Heart left ventricle (tissue), 16 donors: ENCODE measurements around the gene NUDT16L1. TPM values are rescaled to one million over a fixed set of nuclear protein-coding genes. Genes with fewer than 3 reads are reported as not detected.

ENCODE experiments used
- ATAC-seq, 4 donors: fragments of 200-7000 bp; cut with Tn5 transposase; one replicate each; pipeline ENCODE4 v1.9.1; 2020 to 2022; ENCODE audit warnings: moderate library complexity in 4 of 4, mild to moderate bottlenecking in 3 of 4, moderate number of reproducible peaks in 1 of 4
- DNase-seq, 5 donors: peaks; one replicate each; pipeline ENCODE4 v3.0.0-alpha.2; 2020
- H3K27ac ChIP-seq, 12 donors: fragments of 200-600 bp; sonication (generic) in 4 of 12; one replicate each; pipeline versions ENCODE4 v1.5.0 to v1.8.0; 2016 to 2022; ENCODE audit warnings: mild to moderate bottlenecking in 2 of 12
- H3K27me3 ChIP-seq, 9 donors: fragments of 200-600 bp; sonication (generic) in 2 of 9; one replicate each; pipeline versions ENCODE4 v1.5.1 to v1.8.0; 2016 to 2022; ENCODE audit warnings: mild to moderate bottlenecking in 3 of 9
- H3K36me3 ChIP-seq, 9 donors: fragments of 200-600 bp; sonication (generic) in 2 of 9; one replicate each; pipeline versions ENCODE4 v1.5.0 to v1.8.0; 2018 to 2022; ENCODE audit warnings: mild to moderate bottlenecking in 2 of 9
- H3K4me1 ChIP-seq, 12 donors: fragments of 200-600 bp; sonication (generic) in 4 of 12; one replicate each; pipeline versions ENCODE4 v1.5.0 to v1.8.0; 2016 to 2022; ENCODE audit warnings: mild to moderate bottlenecking in 3 of 12
- H3K4me3 ChIP-seq, 12 donors: fragments of 200-600 bp; sonication (generic) in 4 of 12; one replicate each; pipeline versions ENCODE4 v1.5.0 to v1.8.0; 2017 to 2022; ENCODE audit warnings: mild to moderate bottlenecking in 9 of 12, moderate library complexity in 4 of 12
- H3K9me3 ChIP-seq, 12 donors: fragments of 200-600 bp; sonication (generic) in 4 of 12; one replicate each; pipeline versions ENCODE4 v1.5.0 to v1.8.0; 2016 to 2022; ENCODE audit warnings: mild to moderate bottlenecking in 1 of 12
- POLR2A ChIP-seq, 2 donors: fragments of 450-650 bp; IDR thresholded peaks; one replicate each; pipeline ENCODE4 v1.6.1; 2017; ENCODE audit warnings: antibody characterized with exemption in 2 of 2, mild to moderate bottlenecking in 2 of 2, moderate library complexity in 2 of 2
- WGBS, 4 donors: extraction: QIAGEN DNeasy Blood & Tissue Kit in 2 of 4; methylation state at CpG; one replicate each; pipeline versions ENCODE4 v1.1.5 to v1.1.7; 2013 to 2018; 5-methylcytosine and 5-hydroxymethylcytosine counted together
- intact Hi-C, 10 donors: fragments of 100-400 bp; cut with DNase I; formaldehyde crosslinking; loops; one replicate each; pipeline versions ENCODE4 v1.11.1 to v1.14.2; 2022
- polyA plus RNA-seq, 2 donors: library from polyadenylated mRNA; stranded (reverse); fragments of 200-250 nt; gene quantifications; one replicate each; pipeline ENCODE4 v1.2.3, GENCODE V29; 2013
- total RNA-seq, 9 donors: library from RNA; depleted of rRNA in 2 of 9; stranded (reverse); fragments of >200 nt in 2 of 9; fragmentation: NEBNext Ultra II Directional in 3 of 9; extraction: Animal tissue kit (Norgen Biotek cat#: 25700) in 3 of 9; gene quantifications; one replicate each; pipeline versions ENCODE4 v1.1.0 to v1.2.4, GENCODE V29; 2016 to 2023
- TF ChIP-seq, protein P1 (sequence below), 12 donors: fragments of 200-600 bp; sonication (generic) in 4 of 12; IDR thresholded peaks; one replicate each; pipeline versions ENCODE4 v1.5.0 to v1.8.0; 2018 to 2022; ENCODE audit warnings: antibody characterized with exemption in 12 of 12, mild to moderate bottlenecking in 5 of 12
- donor health status: ischemic (EF 13 %, LVEDD 7.1; RV severe dilation, severe dysfunction).
- donor health status: healthy with polysubstance abuse.
- donor health status: DM: no; HTN: yes; CAD: no.
- donor health status: DM: no; HTN: no; CAD: no.
- donor health status: ischemic (EF 25% LVEDD 6.9; RV normal size, moderate dysfunction).
- donor health status: ischemic (EF 25% LVEDD 5.7; RV mildly dilated, moderate dysfunction).
- donor health status: healthy.
- donor health status: DM: yes; HTN: yes; CAD: no.
- donor health status: ischemic (EF 35%, LVEDD 5.7; RV mildly dilated, moderate dysfunction).
- donor health status: nonischemic (EF 11% LVEDD 7.7; RV severe dilation, severe dysfunction).
- donor health status: DM: yes; HTN: yes; CAD: no.
- donor health status: PGD.
- donor health status: ischemic (EF 29% LVEDD 5.4; RV normal size, mild dysfunction).
- donor health status: nonischemic (EF 23%, LVEDD 6.1; RV moderate dilation, normal function).

NUDT16L1 gene
- total and polyA plus RNA-seq, 11 donors = 33.1 to 65.2 (median 47.5) TPM

DNA sequence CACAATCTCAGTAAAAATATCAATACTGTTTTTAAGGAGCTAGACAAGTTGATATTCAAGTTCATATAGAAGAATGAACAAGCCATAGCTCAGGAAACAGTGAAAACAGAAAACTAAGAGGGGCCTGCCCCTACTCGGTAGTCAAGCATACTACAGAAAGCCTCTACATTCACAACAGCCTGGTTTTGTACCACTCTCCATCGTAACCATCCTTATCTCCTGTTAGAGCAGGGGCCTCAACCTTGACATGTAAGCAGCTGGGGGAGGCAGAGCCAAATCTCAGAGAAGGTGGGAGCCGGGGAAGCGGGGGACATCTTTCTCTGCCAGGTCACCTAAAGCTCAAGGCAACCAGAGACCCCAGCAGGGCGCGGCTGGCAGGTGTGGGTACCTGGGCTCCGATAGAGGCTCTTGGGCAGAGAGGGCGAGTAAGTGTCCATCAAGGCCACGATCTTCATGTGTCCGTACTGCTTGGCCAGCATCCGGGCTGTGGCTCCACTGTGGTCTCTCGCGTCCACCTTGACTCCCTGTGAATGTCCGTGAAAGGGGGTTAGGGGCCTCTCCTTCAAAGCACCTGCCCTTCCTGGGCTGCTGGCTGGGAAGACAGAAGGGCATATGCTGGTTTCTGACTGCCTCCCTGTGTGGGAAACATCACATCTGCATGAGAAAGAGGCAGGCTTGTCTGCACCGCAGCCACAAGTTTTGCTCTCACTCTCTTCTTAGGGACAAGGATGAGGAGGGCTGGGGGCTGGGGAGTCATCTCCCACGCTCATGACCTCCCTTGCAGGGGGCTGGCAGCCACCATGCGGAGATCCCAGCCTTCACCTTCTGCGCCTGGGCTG lies 20.5 kb downstream of the NUDT16L1 start:
- ATAC-seq (no peak), DNase-seq (no peak)
- intact Hi-C loops = no loop called here
- peaks cover 0 to 83% (median 59%) of the 10 kb centered on the region in 9 donors for H3K36me3 ChIP-seq
- no peaks in the 10 kb centered on the region for H3K9me3 ChIP-seq
- no peaks in the 10 kb centered on the region for H3K27me3 ChIP-seq
- no peaks in the 10 kb centered on the region for H3K4me1 ChIP-seq
- WGBS, 4 donors = 83 to 87% (median 86%) methylated on average over 15 to 18 of the region's 18 CpGs
- no peak overlapping the region for H3K4me3 ChIP-seq
- no peak overlapping the region for H3K27ac ChIP-seq
- TF ChIP-seq, protein P1, sequence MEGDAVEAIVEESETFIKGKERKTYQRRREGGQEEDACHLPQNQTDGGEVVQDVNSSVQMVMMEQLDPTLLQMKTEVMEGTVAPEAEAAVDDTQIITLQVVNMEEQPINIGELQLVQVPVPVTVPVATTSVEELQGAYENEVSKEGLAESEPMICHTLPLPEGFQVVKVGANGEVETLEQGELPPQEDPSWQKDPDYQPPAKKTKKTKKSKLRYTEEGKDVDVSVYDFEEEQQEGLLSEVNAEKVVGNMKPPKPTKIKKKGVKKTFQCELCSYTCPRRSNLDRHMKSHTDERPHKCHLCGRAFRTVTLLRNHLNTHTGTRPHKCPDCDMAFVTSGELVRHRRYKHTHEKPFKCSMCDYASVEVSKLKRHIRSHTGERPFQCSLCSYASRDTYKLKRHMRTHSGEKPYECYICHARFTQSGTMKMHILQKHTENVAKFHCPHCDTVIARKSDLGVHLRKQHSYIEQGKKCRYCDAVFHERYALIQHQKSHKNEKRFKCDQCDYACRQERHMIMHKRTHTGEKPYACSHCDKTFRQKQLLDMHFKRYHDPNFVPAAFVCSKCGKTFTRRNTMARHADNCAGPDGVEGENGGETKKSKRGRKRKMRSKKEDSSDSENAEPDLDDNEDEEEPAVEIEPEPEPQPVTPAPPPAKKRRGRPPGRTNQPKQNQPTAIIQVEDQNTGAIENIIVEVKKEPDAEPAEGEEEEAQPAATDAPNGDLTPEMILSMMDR (IDR thresholded peaks at IDR 0.05) = no peak
- no peak for TF ChIP-seq POLR2A (IDR thresholded peaks at IDR 0.05)

- 91 to 100% (median 93%) methylated on average over 2 of the region's 2 CpGs for WGBS, 4 donors
- no peaks in the 10 kb centered on the region for H3K27me3 ChIP-seq
- DNase-seq (no peak), ATAC-seq (no peak)
- no peak overlapping the region for H3K4me3 ChIP-seq
- no peaks in the 10 kb centered on the region for H3K9me3 ChIP-seq
- H3K27ac ChIP-seq = no peak overlapping the region
- intact Hi-C loops = no loop called here
- H3K4me1 ChIP-seq = no peaks in the 10 kb centered on the region
- H3K36me3 ChIP-seq = peaks cover 0 to 75% (median 52%) of the 10 kb centered on the region in 9 donors
- TF ChIP-seq, protein P1 (IDR thresholded peaks at IDR 0.05) = no peak
- TF ChIP-seq POLR2A (IDR thresholded peaks at IDR 0.05) = no peak
Measured at GRCh38 chr16:4714996-4715395, 21.6 kb downstream of the NUDT16L1 start.

- no peak for DNase-seq
- H3K9me3 ChIP-seq = no peaks in the 10 kb centered on the region
- no peak overlapping the region for H3K4me3 ChIP-seq
- H3K36me3 ChIP-seq = peaks cover 0 to 59% (median 33%) of the 10 kb centered on the region in 9 donors
- TF ChIP-seq, protein P1 (IDR thresholded peaks at IDR 0.05) = no peak
- TF ChIP-seq POLR2A (IDR thresholded peaks at IDR 0.05) = no peak
- no peak overlapping the region for H3K27ac ChIP-seq
- no peaks in the 10 kb centered on the region for H3K4me1 ChIP-seq
- intact Hi-C loops = no loop called here
- no peaks in the 10 kb centered on the region for H3K27me3 ChIP-seq
- no peak for ATAC-seq
- WGBS, 4 donors = 67 to 76% (median 73%) methylated on average over 2 to 5 of the region's 5 CpGs
Measured at GRCh38 chr16:4718466-4718865, 25.1 kb downstream of the NUDT16L1 start.

- no peaks in the 10 kb centered on the region for H3K4me1 ChIP-seq
- no peaks in the 10 kb centered on the region for H3K27me3 ChIP-seq
- no peak overlapping the region for H3K4me3 ChIP-seq
- no peak overlapping the region for H3K27ac ChIP-seq
- DNase-seq (no peak), ATAC-seq (no peak)
- no peaks in the 10 kb centered on the region for H3K9me3 ChIP-seq
- 95 to 97% (median 96%) methylated on average over 14 of the region's 14 CpGs for WGBS, 4 donors
- intact Hi-C loops = no loop called here
- TF ChIP-seq, protein P1 (IDR thresholded peaks at IDR 0.05) = no peak
- TF ChIP-seq POLR2A (IDR thresholded peaks at IDR 0.05) = no peak
- H3K36me3 ChIP-seq = peaks cover 0 to 66% (median 52%) of the 10 kb centered on the region in 9 donors
Measured at GRCh38 chr16:4723071-4723767, 29.9 kb downstream of the NUDT16L1 start.
